SU-DHL-6 (cell line): ENCODE results near the gene PLCH1.

Experiments
- H2AFZ ChIP-seq: fragments of 200-600 bp; sonication (generic); 2 replicates; pipeline ENCODE4 v1.6.1; 2014; ENCODE audit warnings: low read depth, mild to moderate bottlenecking, moderate library complexity, mixed read lengths, antibody characterized with exemption, low read length; ENCODE audit not compliant: severe bottlenecking
- H3F3A ChIP-seq: fragments of 200-600 bp; shearing (Covaris generic); 2 replicates; pipeline ENCODE4 v1.6.0; 2016; ENCODE audit warnings: antibody characterized with exemption, mild to moderate bottlenecking; ENCODE audit not compliant: insufficient read depth
- H3K27ac ChIP-seq: fragments of 200-600 bp; sonication (generic); 2 replicates; pipeline ENCODE4 v1.5.1; 2016; ENCODE audit warnings: low read depth, mild to moderate bottlenecking, low read length, moderate library complexity, mixed read lengths
- H3K27me3 ChIP-seq: fragments of 200-600 bp; sonication (generic), shearing (Covaris generic); 2 replicates; pipeline ENCODE4 v1.6.0; 2014; ENCODE audit warnings: mild to moderate bottlenecking, low read length
- H3K36me3 ChIP-seq: fragments of 200-600 bp; sonication (generic); 2 replicates; pipeline ENCODE4 v1.6.1; 2014; ENCODE audit warnings: mild to moderate bottlenecking, low read length, mixed read lengths
- H3K4me2 ChIP-seq: fragments of 300-600, 200-600 bp; shearing (Covaris generic), sonication (generic); 2 replicates; pipeline ENCODE4 v1.6.0; 2014; ENCODE audit warnings: low read length, low read depth, mild to moderate bottlenecking; ENCODE audit not compliant: poor library complexity, severe bottlenecking
- H3K4me3 ChIP-seq: fragments of 200-600 bp; sonication (generic); 2 replicates; pipeline ENCODE4 v1.5.1; 2014; ENCODE audit warnings: antibody characterized with exemption, low read length, mild to moderate bottlenecking, mixed read lengths; ENCODE audit not compliant: insufficient read depth, poor library complexity, severe bottlenecking
- H3K79me2 ChIP-seq: fragments of 200-600 bp; sonication (generic); 2 replicates; pipeline ENCODE4 v1.6.1; 2014; ENCODE audit warnings: mild to moderate bottlenecking, low read length, moderate library complexity; ENCODE audit not compliant: insufficient read depth
- H3K9ac ChIP-seq: fragments of 200-600 bp; sonication (generic); 2 replicates; pipeline ENCODE4 v1.7.0; 2014; ENCODE audit warnings: mild to moderate bottlenecking, low read length
- H3K9me2 ChIP-seq: fragments of 200-600 bp; sonication (generic); replicated peaks from 2 replicates; pipeline ENCODE4 v1.6.1; 2014; ENCODE audit warnings: low read length; ENCODE audit not compliant: insufficient read depth
- H3K9me3 ChIP-seq: fragments of 200-600 bp; sonication (generic); 2 replicates; pipeline ENCODE4 v1.6.1; 2014; ENCODE audit warnings: low read length, mixed read lengths; ENCODE audit not compliant: insufficient read depth
- H4K20me1 ChIP-seq: fragments of 200-600 bp; sonication (generic); 2 replicates; pipeline ENCODE4 v1.6.1; 2014; ENCODE audit warnings: low read depth, mild to moderate bottlenecking, antibody characterized with exemption, low read length, moderate library complexity, mixed read lengths
- EZH2phosphoT487 ChIP-seq: fragments of 200-600 bp; sonication (generic), shearing (Covaris generic); conservative IDR thresholded peaks from 2 replicates; pipeline ENCODE4 v1.6.1; 2018; ENCODE audit warnings: mild to moderate bottlenecking, antibody characterized with exemption, low read length, moderate library complexity, mixed read lengths
- TF ChIP-seq, protein P1 (sequence below): fragments of 200-600 bp; sonication (generic); IDR thresholded peaks from one replicate; pipeline ENCODE4 v1.5.1; 2017; ENCODE audit warnings: antibody characterized with exemption, mild to moderate bottlenecking, low read length, moderate library complexity; ENCODE audit not compliant: insufficient read depth, poor library complexity, severe bottlenecking

Gene PLCH1

DNA sequence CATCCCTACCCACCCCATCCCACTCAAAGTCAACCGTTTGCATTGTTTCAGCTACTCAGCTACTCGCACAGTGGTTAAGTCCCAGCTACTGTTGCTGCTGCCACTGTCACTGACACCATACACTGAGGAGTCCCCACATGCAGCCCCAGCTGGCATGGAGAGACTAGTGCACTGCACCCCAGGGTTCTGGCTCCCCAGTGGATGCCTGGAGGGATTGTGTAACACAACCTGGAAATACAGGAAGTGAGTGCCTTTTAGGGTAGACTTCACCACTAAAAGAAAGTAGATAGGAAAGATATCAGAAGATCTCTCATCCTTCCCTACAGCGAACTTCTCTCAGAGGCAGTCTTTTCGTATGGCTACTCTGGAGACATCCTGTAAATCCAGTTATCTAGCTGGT lies 282.2 kb downstream of the PLCH1 start:
- H2AFZ ChIP-seq: no peak overlapping the region
- H3K9me3 ChIP-seq: no peaks in the 10 kb centered on the region

DNA sequence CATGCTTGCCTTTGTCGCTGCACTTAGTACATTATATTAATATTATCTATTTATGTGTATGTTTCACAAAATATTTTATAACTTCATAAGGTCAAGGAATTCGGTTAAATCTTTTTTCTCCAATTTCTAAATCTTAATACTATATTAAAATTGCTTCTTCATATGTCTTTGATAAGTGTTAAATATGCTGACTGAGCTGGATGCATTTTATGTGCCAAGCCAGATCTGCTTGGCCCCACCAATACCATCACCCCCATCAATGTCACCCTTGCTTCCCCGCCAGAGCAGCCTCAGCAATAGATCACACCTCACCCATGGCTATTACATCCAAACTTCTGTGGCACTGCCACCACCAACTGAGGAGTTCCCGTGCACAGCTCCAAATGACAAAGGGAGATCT lies 287.3 kb downstream of the PLCH1 start:
- Histone ChIP-seq H3K4me2 (no peak overlapping the region), H3K4me3 (no peak overlapping the region), H4K20me1 (no peaks in the 10 kb centered on the region), H3K9ac (no peak overlapping the region), H3K27ac (no peak overlapping the region), H3K9me2 (no peaks in the 10 kb centered on the region), H3K79me2 (no peaks in the 10 kb centered on the region), H2AFZ (no peak overlapping the region), H3F3A (no peaks in the 10 kb centered on the region), H3K9me3 (no peaks in the 10 kb centered on the region), H3K36me3 (no peaks in the 10 kb centered on the region), H3K27me3 (no peaks in the 10 kb centered on the region)
- no peak for TF ChIP-seq EZH2phosphoT487
- TF ChIP-seq, protein P1, sequence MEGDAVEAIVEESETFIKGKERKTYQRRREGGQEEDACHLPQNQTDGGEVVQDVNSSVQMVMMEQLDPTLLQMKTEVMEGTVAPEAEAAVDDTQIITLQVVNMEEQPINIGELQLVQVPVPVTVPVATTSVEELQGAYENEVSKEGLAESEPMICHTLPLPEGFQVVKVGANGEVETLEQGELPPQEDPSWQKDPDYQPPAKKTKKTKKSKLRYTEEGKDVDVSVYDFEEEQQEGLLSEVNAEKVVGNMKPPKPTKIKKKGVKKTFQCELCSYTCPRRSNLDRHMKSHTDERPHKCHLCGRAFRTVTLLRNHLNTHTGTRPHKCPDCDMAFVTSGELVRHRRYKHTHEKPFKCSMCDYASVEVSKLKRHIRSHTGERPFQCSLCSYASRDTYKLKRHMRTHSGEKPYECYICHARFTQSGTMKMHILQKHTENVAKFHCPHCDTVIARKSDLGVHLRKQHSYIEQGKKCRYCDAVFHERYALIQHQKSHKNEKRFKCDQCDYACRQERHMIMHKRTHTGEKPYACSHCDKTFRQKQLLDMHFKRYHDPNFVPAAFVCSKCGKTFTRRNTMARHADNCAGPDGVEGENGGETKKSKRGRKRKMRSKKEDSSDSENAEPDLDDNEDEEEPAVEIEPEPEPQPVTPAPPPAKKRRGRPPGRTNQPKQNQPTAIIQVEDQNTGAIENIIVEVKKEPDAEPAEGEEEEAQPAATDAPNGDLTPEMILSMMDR: no peak

More for the DNA sequence above, 282.2 kb downstream of the PLCH1 start:
- Histone ChIP-seq H3K36me3 (no peaks in the 10 kb centered on the region), H3K27ac (no peak overlapping the region), H3K4me3 (no peak overlapping the region), H3K9ac (no peak overlapping the region), H3K4me2 (no peak overlapping the region), H4K20me1 (no peaks in the 10 kb centered on the region), H3K27me3 (no peaks in the 10 kb centered on the region), H3K9me2 (no peaks in the 10 kb centered on the region), H3F3A (no peaks in the 10 kb centered on the region), H3K79me2 (no peaks in the 10 kb centered on the region)
- TF ChIP-seq, protein P1: no peak
- TF ChIP-seq EZH2phosphoT487: no peak

DNA sequence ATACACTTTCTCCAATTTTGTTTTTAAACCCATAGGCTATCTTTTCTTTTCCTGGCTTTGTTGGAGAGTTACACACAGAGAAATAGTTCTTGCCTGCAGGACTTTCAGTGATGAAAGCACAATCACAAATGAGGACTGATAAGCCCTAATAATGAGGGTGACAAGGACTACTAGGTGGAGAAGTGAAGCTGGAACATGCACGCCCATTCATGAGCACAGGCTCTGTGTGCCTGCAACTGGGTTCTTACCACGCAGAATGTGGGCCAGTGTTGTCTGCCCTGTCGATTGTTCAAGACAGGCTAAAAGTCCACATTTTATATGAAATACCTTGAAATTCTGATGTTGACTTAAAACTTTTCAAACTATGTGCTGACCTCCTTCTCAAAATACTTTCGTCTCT lies 289.1 kb downstream of the PLCH1 start:
- H3K4me2 ChIP-seq: no peak overlapping the region
- H3K79me2 ChIP-seq: no peaks in the 10 kb centered on the region
- no peaks in the 10 kb centered on the region for H3K9me3 ChIP-seq
- H3K36me3 ChIP-seq: no peaks in the 10 kb centered on the region
- no peak overlapping the region for H3K4me3 ChIP-seq
- no peaks in the 10 kb centered on the region for H3K9me2 ChIP-seq
- H3K9ac ChIP-seq: no peak overlapping the region
- no peak overlapping the region for H2AFZ ChIP-seq
- H3K27ac ChIP-seq: no peak overlapping the region
- H4K20me1 ChIP-seq: no peaks in the 10 kb centered on the region
- H3F3A ChIP-seq: no peaks in the 10 kb centered on the region
- TF ChIP-seq, protein P1: no peak
- no peak for TF ChIP-seq EZH2phosphoT487
- no peaks in the 10 kb centered on the region for H3K27me3 ChIP-seq
